HG03280 (cell line): Measurements from ENCODE around the gene GALNS.
"Not testable (repeated sequence)": the region's sequence is repeated elsewhere in the genome, so short reads cannot be mapped to it uniquely, and the experiment has no call there.

Experiments
- ATAC-seq: cut with Tn5 transposase; IDR thresholded peaks from one replicate; pipeline ENCODE4 v1.9.1; 2021; ENCODE audit warnings: mild to moderate bottlenecking, moderate library complexity; ENCODE audit not compliant: unreplicated experiment

The GALNS gene

DNA sequence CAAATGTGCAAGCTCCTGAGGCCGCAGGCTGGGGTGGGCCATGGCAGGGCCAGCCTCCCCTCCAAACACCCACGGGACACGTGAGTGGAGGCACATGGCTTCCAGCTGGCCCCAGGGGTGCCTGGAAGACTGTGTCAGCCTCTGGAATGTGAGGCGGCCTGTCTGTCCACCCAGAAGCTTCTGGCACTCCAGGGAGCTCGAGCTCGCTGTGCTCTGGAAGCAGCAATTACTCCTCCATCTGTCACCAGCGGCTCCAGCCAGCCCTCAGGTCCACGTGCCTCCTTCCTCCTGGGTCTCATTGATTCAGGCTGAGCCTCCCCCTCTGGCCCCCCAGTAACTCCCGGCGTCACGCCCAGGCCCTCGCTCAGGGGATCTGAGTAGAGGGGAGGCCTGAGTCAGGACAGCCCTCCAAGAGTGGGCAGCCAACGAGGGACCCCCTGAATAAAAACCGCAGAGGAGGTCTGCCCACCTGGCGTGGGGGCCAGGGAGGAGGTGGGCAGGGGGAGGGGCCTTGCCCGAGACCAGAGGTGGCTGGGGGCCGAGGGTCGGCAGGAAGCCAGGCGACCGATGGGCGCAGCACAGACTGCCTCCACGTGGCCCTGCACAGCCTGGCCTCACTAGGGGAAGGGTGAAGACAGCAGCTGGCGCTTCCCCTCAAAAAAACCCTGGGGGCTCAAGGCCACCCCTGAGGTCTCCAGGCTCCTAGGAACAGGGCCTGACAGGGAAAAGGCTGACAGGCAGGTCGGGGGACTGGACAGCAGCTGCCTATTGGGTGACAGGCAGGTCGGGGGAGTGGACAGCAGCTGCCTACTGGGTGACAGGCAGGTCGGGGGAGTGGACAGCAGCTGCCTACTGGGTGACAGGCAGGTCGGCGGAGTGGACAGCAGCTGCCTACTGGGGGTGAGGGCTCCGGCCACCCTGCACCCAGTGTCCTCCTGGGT lies 83.6 kb downstream of the GALNS start:
- ATAC-seq, result no peak

DNA sequence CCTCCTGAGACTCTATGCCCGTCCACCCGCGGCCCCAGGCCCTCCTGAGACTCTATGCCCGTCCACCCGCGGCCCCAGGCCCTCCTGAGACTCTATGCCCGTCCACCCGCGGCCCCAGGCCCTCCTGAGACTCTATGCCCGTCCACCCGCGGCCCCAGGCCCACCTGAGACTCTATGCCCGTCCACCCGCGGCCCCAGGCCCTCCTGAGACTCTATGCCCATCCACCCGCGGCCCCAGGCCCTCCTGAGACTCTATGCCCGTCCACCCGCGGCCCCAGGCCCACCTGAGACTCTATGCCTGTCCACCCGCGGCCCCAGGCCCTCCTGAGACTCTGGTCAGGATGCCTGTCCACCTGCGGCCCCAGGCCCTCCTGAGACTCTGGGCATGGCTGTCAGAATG lies 85.0 kb downstream of the GALNS start:
- not testable (repeated sequence) for ATAC-seq

DNA sequence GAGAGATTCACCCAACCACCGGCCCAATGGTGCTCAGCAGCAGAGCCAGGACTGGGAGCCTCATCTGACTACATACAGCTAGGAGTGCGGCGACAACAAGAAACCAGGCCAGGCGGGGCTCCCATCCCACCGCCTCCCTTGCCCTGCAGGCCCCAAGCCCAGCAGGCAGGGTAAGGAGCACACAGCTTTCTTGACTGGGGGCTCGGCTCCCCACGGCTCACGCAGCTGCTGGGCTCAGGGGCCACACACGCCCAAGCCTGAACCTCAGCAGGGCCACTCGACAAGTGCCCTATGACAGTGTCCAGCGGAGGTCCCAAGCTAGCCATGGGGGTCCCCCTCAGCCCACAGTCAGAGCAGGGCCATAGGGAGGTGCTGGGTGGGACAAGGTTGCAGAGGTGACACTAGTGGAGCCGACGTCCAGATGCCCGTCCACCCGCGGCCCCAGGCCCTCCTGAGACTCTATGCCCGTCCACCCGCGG lies 85.4 kb downstream of the GALNS start:
- no peak for ATAC-seq

DNA sequence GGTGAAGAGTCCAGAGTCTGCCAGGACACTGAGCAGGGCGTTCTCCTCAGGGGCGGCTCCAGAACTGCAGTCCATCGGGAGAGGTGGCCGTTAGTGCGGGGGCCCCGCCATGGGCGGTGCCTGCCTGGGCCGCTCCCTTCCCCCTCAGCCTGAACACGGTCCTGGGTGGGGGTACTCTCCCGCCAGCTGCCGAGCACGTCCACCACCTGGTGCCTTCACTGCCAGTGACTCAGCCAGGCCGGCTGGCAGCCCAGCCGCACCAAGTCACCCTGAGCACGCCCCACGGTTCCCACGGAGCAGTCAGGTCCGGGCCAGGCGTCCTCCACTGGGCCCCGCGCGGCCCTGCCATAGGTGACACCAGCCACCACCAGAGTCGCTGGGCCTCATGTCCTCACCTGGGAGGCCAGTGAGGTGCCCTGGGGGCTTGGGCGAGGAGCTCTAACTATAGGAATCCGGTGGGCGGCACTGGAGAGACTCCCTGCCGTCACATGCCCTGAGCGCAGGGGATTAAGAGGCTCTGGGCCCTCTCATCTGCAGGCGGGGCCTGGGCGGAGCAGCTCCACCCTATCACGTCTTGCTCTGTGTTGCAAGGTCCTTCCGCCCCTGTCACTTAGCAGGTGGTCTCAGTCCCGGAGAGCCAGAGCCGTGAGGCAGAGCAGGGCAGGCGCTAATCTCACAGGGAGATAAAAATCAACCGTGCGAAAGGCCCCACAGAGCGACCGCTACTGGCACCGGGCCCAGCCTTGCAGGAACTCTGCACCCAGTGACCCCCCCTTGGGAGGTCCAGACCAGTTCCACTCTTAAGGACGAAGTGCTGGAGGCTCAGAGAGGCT lies 86.1 kb downstream of the GALNS start:
- ATAC-seq, result no peak

DNA sequence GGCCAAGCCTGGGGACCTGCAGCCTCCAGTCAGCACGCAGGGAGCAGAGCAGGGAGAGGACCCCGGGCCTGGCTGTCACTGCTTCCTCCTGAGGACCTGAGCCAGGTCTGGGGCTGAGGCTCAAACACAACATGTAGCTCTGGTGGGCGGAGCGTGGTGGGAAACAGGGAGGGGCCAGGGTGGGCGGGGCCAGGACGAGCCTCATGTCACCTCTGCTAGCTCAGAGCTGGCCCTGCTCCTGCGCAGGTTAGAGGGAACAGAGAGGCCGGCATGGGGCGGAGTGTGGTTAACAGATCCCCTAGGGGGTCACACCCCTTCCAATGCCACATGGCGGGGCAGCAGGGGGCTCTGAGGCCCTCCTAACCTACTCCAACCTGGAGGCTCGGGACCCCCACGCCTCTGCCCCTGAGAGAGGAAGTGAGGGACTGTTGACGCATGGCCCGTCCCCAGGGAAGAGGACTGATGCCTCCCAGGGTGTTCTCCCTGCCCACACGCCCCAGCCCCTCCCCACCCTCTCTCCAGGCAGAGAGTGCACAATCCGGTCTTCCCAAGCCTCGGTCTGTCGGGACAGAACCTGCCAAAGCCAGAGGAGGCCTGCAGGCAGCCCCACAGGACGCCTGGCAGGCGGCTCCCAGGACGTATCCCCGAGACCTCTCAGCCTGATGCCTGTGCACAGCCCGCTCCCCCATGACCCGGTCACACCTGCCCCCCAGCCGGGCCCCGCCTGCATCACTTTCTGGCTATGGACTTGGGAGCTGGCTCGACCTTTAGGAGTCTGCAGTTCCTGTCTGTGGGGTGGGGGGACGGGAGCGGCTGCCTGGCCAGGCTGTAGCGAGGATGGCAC lies 86.9 kb downstream of the GALNS start:
- no peak for ATAC-seq

DNA sequence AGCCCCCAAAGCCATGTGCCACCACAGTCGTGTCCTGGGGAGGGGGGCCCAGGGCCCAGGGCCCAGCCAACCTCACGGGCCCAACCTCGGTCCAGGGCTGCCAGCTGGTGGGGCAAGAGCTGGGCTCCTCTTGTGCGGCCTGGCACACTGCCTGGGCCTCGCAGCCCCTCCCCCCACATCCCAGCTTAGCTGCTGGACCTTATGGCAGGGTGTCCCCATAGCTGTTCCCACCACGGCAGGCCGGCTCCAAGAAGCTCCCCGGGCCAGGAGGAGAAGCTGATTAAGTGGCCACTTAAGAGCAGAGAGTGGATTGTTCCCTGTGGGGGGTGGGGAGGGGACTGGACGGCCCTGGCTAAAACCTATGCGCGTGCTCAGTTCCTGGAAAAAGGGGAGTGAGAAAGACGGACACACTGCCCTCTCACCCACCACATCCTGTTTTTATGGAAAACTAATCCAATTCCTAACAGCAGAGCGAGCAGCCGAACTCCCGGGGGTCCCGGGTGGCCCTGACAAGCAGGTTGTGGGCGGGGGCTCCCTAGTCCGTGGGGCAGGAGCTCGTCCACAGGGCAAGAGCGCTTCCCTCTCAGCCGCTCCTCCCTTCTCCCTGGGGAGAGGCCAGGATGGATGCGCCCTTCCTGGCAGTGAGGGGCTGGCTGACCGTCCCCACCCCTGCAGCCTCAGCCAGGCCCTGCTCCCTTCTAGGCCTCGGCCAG lies 88.5 kb downstream of the GALNS start:
- no peak for ATAC-seq

DNA sequence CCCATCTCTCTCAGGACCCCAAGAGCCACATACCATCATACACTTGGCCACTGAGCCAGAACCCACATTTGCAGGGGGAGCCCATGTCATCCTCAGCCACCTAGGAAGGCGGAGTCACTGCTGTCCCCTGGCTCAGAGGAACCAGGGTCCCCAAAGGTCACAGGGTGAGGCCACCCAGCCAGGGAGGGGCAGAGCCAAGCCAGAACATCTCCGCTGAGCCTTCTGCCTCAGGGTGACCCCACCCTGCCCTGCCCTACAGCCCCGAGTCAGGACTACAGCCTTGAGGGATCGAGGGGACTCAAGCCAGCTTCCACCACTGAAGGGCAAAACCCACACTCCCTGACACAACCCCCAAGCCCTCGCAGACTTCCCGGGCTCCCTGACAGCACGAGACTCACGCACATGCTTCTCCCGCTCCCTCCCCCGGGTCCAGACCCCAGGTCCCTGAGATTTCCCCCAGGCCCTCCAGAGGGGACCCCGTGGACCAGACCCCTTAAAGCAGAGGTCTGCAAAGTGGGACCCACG lies 89.1 kb downstream of the GALNS start:
- ATAC-seq, result no peak

DNA sequence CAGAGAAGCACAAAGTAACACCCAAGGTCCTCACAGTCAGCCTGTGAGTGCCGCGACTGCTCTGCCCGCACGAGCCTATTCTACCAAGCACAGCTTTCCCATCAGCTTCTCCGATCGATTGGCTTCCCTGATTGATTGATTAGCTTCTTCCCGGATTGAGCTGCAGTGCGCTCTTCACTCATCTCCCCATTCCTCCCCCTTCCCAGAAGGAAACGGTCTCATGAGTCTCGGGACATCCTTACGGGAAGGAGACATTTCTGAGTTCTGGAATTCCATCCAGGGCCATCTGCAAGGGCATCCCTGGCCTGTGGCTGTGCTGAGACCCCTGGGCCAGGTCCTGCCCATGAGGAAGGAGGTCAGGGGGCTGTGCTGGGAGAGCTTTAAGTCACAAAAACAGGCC lies 89.8 kb downstream of the GALNS start:
- ATAC-seq, result no peak

DNA sequence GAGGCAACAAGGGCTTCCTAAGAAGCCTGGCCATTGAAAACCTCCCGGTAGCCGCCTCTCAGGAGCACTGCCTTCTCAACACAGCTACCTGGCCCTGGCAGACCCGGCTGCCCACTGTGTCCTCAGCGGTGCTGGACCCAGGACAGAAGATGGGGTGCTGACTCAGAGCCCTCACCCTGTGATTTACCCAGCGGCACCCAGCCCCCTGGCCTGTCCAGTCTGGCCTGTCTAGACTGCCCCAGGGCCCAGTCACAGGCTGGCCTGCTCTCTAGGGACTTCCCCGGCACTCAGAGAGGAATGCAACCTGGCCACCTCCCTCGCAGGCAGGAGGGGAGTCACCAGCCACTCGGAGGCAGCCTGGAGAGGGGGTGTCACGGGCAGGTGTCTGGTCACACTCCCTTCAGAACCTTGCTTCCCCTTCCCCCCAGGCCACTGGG lies 91.8 kb downstream of the GALNS start:
- no peak for ATAC-seq

DNA sequence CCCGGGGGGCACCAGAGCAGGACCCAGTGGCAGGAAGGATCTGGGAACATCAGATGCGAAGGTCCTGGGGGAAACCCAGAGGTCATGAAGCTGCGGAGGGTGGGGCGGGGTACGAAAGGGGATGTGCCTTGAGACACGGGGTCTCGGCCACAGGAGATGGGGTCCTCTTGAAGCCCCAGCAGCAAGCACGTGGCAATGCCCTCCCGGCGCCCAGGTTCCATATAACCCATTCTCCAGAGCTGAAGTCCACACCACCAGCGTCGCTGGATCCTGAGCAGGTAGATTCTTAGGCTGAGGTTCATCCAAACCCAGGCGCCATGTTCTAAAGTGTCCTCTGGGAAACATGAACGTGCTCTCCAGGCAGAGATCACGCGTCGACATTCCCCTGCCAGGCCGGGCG lies 92.7 kb downstream of the GALNS start:
- no peak for ATAC-seq
